HG02973 (cell line): ENCODE data around the gene DCAF11.
A peak's percentile ranks its signal among the peaks of the same experiment; 100 is the strongest.

Experiments used
- ATAC-seq: cut with Tn5 transposase; IDR thresholded peaks from one replicate; pipeline ENCODE4 v1.9.1; 2021; ENCODE audit warnings: moderate library complexity; ENCODE audit not compliant: unreplicated experiment

The DCAF11 gene

DNA sequence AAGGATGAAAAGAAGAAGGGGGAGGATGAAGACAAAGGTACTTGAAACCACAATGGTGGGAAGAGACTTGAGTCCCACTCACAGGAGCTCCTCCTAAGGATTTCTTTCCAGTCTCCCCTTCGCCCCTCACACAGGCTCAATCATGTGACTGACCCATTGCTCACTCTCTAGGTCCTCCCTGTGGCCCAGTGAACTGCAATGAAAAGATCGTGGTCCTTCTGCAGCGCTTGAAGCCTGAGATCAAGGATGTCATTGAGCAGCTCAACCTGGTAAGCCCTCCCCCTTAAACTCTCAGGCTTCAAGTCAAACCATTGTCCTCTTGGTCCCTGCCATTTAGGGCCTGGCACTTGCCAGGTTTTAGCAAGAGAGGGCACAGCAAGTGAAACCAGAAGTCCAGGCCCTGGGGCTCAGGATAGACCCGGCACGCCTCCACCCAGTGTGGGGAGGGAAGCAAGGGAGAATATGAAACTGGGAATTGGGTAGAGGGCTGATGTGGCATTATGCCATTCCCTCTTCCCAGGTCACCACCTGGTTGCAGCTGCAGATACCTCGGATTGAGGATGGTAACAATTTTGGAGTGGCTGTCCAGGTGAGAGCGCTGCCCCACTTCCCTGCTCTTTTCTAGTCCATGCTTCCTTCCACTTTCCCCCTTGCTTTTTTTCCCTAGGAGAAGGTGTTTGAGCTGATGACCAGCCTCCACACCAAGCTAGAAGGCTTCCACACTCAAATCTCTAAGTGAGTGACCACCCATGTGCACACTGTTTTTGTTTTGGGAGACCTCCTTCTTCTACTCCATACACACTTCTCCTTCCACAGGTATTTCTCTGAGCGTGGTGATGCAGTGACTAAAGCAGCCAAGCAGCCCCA is 23.2 kb downstream of the DCAF11 start:
- no peak for ATAC-seq

DNA sequence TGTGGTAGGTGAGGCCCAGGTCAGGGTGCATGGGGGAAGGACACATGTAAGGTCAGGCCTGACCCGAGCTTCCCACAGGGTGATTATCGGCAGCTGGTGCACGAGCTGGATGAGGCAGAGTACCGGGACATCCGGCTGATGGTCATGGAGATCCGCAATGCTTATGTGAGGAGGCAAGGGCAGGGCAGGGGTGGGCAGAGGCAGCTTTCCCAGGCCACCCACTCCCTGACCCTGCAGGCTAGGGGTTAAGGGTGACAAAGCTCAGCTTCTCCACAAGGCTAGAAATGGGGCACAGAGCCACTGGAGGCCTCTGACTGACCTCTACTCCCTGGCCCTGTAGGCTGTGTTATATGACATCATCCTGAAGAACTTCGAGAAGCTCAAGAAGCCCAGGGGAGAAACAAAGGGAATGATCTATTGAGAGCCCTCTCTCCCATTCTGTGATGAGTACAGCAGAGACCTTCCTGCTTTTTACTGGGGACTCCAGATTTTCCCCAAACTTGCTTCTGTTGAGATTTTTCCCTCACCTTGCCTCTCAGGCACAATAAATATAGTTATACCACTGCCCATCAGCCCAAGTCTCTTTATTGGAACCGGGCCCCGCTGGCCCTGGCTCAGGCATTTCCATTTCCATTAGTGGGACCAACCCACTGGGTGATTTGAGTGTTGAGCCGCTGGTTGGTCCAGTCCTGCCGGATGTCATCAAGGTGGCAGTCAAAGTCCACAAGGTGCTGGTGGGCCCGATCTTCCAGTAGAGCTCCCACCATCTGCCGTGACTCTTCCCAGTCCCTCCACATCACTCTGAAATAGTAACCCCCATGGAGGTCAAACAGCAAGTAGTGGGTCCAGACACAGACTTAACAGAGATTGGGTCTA is 24.1 kb downstream of the DCAF11 start:
- ATAC-seq, result no peak

DNA sequence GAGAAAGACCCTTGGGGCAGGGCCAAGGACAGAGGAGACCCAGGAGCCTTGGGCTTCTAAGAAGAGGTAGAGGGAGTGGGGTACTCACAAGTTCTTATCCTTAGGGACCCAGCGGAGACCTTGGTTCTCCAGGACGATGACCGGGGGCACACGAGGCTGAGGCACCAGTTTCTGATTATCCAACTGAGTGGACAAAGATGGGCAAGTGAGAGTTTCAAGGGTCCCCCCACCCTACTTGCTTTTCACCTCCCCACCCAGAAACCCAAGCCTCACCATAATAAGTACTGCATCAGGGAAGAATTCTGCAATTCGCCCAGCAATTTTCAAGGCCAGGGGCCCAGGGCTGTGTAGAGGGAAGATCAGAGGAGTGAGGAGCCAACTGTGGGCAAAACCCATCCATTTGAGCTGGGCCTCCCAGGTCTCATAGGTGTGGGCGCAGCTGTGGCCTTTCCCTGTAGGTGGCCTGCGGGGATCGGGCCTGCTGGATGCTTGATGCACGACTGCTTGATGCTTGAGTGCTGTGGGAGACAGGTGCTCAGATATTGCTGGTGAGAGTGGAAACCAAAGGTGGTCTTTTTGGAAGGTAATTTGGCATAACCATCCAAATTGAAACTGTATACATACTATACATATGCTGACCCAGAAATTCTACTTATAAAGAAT is 24.8 kb downstream of the DCAF11 start:
- ATAC-seq, result no peak

DNA sequence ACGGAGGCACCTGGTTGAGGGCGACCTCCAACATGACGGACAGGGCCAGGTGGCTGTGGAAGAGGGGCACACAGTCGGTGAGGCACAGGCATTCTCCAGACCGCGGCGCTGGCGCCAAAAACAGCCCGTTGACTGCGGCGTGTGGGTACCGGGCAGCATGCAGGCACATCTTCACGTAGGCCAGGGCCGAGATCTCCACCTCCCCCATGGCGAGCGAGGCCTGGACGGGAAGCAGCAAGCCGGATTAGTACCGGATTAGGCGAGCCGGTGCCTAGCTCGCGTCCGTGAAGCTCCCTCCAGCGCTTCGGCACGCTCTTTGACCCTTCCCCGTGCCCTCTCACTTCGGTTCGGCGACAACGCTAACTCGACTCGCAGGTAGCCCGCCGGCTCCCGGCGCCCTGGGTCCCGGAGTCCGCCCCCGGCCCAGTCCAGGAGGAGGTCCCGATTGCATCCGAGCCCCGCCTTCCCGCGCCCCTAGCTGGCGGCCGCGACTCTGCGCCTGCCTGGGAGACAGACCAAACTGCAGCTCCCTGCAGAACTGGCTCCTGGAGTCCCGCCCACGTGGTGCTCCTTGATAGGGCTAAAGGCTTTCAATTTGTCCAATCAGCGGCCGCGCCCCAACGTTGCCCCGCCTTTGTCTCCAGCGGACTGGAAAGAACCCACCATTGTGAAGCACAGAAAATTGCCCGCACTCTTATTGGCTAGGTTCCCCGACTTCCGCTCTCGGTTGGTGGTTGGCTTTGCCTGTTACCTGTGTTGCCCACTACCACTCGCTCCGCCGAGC is 26.7 kb downstream of the DCAF11 start, which contains the start of gene EMC9:
TSS of gene EMC9 (minus strand) at position 495 of the 784 bp plus-strand sequence. CDS start at position 208, 287 bp downstream.
- ATAC-seq, result peak; percentile 74

DNA sequence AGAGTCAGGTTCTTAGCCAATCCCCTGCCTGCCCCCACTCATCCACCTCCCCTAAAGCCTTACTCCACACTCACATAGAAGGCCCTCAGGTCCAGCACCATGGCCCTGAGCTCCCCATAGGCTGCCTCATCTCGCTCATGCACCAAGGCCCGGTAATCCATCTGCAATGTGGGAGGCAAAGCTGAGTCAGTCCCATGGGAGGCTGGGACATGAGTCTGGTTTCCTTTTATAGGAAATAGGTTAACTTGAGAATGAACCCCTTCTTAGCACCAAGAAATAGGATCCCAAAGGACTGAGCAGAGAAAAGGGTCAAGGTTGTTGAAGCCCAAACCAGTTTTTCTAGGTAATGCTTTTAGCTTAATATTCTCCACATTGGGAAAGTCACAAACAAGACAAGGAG is 28.9 kb downstream of the DCAF11 start:
- ATAC-seq, result no peak

- ATAC-seq, result no peak
Measured at GRCh38 chr14:24144451-24144850, 29.9 kb downstream of the DCAF11 start.

DNA sequence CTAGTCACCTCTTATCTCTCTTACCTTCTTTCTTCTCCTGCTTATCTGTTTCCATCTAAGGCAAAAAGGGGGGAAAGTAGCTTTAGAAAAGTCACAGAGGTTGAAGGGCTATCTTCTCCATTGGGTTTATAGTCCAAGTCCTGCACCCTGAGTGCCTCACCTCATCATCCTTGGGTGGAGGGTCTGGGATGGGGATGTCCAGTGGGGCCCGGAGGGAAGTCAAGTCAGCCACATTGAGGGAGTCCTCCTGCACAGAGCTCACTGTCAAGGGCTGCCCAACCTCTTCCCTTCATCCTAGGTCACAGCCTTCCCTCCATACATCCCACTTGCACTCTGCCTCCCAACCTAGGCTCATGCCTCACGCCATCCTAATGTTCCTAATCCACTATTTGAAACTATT is 30.6 kb downstream of the DCAF11 start:
- ATAC-seq, result no peak

- no peak for ATAC-seq
Measured at GRCh38 chr14:24145690-24146452, 31.3 kb downstream of the DCAF11 start.

DNA sequence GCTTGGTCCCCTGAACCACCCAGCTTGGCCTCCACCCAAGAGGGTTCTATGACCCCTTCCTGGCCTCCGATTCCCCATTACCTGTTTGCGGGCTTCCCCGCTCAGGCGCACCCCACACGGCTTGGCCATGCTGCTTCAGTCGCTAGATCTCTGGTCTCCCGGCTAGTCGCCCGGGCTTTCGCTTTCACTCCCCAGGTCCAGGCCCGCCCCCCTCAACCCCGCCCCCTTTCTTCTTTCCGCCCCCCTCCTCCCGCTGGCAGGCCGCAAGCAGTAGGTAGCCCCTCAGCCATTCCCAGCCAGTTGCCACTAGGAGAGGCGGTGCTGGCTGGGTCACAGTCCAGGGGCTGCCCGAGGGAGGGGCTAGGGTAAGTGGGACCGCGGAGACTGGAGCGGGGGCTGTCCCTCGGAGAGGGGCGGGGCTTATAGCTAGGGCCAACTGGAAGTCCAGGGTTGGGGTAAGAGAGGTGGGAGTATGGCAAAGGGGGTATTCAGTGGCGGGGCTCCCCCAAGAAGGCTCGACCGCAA is 31.9 kb downstream of the DCAF11 start, which contains the start of gene PSME2:
TSS of gene PSME2 (minus strand) at position 158 of the 525 bp plus-strand sequence. CDS start at position 129, 29 bp downstream.
- peak; percentile 49 for ATAC-seq

GRCh38 chr14:24146978-24147760 is 32.6 kb downstream of the DCAF11 start, which contains the start of gene RNF31:
Gene RNF31 (plus strand): TSS chr14:24147498. CDS start chr14:24147699, 201 bp downstream.
- ATAC-seq, result peak; percentile 77

GRCh38 chr14:24147761-24148428 is 33.3 kb downstream of the DCAF11 start:
- ATAC-seq, result no peak

DNA sequence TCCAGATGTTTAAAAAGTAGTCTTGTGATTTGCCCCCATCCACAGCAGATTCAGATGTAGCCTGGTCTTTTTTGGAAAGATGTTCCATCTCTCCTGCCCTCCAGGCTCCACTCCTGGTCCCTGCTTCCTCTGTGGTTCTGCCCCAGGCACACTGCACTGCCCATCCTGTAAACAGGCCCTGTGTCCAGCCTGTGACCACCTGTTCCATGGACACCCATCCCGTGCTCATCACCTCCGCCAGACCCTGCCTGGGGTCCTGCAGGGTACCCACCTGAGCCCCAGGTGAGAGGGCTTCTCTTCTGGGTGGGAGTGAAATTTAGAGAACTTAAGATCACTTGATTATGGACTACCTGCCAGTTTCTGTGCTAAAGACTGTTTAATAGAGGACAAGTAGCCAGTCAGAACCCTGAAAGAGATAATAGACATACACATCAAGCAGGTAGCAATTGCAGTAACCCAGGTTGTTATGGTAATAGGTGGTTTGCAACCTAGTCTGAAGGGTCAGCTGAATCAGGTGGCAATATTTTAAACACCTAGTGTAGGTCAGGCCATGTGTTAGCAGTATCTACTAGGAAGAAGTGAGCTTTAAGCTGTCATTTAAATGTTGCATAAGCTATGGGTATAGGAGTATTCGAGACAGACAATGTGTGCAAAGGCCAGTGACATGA is 34.9 kb downstream of the DCAF11 start:
- no peak for ATAC-seq

- ATAC-seq, result no peak
Measured at GRCh38 chr14:24150061-24150460, 35.5 kb downstream of the DCAF11 start.

GRCh38 chr14:24150567-24150966 is 36.0 kb downstream of the DCAF11 start:
- ATAC-seq, result no peak

GRCh38 chr14:24150993-24151392 is 36.4 kb downstream of the DCAF11 start:
- ATAC-seq, result no peak

DNA sequence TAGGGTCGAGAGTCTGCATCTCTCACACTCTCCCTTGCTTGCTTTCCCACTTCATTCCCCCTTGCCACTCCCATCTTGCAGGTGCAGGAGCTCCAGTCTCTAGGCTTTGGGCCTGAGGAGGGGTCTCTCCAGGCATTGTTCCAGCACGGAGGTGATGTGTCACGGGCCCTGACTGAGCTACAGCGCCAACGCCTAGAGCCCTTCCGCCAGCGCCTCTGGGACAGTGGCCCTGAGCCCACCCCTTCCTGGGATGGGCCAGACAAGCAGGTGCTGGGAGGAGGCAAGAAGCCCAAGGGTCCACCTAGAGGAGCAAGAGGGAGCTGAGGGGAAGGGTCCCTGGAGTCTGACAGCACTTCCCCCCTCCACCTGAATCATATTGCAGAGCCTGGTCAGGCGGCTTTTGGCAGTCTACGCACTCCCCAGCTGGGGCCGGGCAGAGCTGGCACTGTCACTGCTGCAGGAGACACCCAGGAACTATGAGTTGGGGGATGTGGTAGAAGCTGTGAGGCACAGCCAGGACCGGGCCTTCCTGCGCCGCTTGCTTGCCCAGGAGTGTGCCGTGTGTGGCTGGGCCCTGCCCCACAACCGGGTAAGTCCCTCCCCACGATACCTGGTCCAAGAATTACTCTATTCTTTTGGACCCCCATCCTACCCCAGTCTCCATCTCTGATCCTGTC is 37.0 kb downstream of the DCAF11 start:
- no peak for ATAC-seq

DNA sequence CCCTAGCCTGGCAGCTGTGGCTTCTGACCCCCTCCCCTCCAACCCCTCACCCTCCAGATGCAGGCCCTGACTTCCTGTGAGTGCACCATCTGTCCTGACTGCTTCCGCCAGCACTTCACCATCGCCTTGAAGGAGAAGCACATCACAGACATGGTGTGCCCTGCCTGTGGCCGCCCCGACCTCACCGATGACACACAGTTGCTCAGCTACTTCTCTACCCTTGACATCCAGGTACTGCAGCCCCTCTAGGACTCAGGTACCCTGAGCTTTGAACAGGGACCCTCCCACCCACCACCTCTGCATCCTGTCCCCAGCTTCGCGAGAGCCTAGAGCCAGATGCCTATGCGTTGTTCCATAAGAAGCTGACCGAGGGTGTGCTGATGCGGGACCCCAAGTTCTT is 40.5 kb downstream of the DCAF11 start:
- no peak for ATAC-seq
